Vagina (tissue), 2 donors: ENCODE results near the gene GALNT9. TPM values are rescaled to one million over a fixed set of nuclear protein-coding genes. Genes with fewer than 3 reads are reported as not detected.
A peak's percentile ranks its signal among the peaks of the same experiment; 100 is the strongest.
"Not testable (repeated sequence)": the region's sequence is repeated elsewhere in the genome, so short reads cannot be mapped to it uniquely, and the experiment has no call there.

ENCODE experiments used
- DNase-seq, 2 donors: peaks; one replicate each; pipeline ENCODE4 v3.0.0-alpha.2; 2017; ENCODE audit errors: extremely low spot score in 2 of 2
- H3K27ac ChIP-seq: fragments of 200-600 bp; sonication (generic); one replicate; pipeline ENCODE4 v1.5.1; 2019
- H3K27me3 ChIP-seq: fragments of 200-600 bp; sonication (generic); one replicate; pipeline ENCODE4 v1.5.1; 2019
- H3K36me3 ChIP-seq, 2 donors: fragments of 200-600 bp; sonication (generic); one replicate each; pipeline ENCODE4 v1.5.1; 2017 to 2019
- H3K4me1 ChIP-seq: fragments of 200-600 bp; sonication (generic); one replicate; pipeline ENCODE4 v1.5.1; 2019
- H3K4me3 ChIP-seq, 2 donors: fragments of 200-600 bp; sonication (generic); 1 replicate in 1 of 2; 2 replicates in 1 of 2; pipeline ENCODE4 v1.5.1; 2016 to 2019
- H3K9me3 ChIP-seq: fragments of 200-600 bp; sonication (generic); one replicate; pipeline ENCODE4 v1.5.1; 2019
- CTCF ChIP-seq, 3 experiments: fragments of 450-650 bp in 2 of 3; fragments of 200-600 bp in 1 of 3; sonication (generic) in 1 of 3; IDR thresholded peaks; one replicate each; pipeline ENCODE4 v1.5.1; 2017 to 2019; ENCODE audit warnings: antibody characterized with exemption in 3 of 3, mild to moderate bottlenecking in 2 of 3, moderate library complexity in 2 of 3
- POLR2A ChIP-seq, 2 donors: fragments of 450-650 bp; IDR thresholded peaks; one replicate each; pipeline ENCODE4 v1.6.1; 2017; ENCODE audit warnings: antibody characterized with exemption in 2 of 2, mild to moderate bottlenecking in 2 of 2, moderate library complexity in 2 of 2
- POLR2AphosphoS5 ChIP-seq, 2 donors: sonication (generic); formaldehyde crosslinking; IDR thresholded peaks; one replicate each; pipeline ENCODE4 v1.9.0; 2017; ENCODE audit warnings: antibody characterized with exemption in 2 of 2, mild to moderate bottlenecking in 2 of 2, low read depth in 1 of 2; ENCODE audit not compliant: insufficient read depth in 1 of 2
- intact Hi-C: fragments of 100-400 bp; cut with DNase I; formaldehyde crosslinking; loops from one replicate; pipeline ENCODE4 v1.15.1; 2023
- total RNA-seq: library from RNA; depleted of rRNA; stranded (reverse); fragments of >200 nt; gene quantifications from one replicate; pipeline ENCODE4 v1.2.3, GENCODE V29; 2016

The GALNT9 gene
- total RNA-seq, 1 donor from 2014 or later, result 1.5 TPM

GRCh38 chr12:132359551-132359950, 30.2 kb upstream of the GALNT9 start:
- no peaks in the 10 kb centered on the region for H3K27me3 ChIP-seq
- peaks cover 5% of the 10 kb centered on the region for H3K4me1 ChIP-seq
- H3K27ac ChIP-seq, result no peak overlapping the region
- H3K4me3 ChIP-seq, result no peak overlapping the region
- TF ChIP-seq CTCF (IDR thresholded peaks at IDR 0.05) (no peak), POLR2AphosphoS5 (IDR thresholded peaks at IDR 0.05; ENCODE audit: insufficient read depth in 1 of 2, low read depth in 1 of 2) (no peak), POLR2A (IDR thresholded peaks at IDR 0.05) (no peak)
- no peaks in the 10 kb centered on the region for H3K36me3 ChIP-seq
- intact Hi-C loops, result no loop called here
- no peak for DNase-seq
- no peaks in the 10 kb centered on the region for H3K9me3 ChIP-seq

DNA sequence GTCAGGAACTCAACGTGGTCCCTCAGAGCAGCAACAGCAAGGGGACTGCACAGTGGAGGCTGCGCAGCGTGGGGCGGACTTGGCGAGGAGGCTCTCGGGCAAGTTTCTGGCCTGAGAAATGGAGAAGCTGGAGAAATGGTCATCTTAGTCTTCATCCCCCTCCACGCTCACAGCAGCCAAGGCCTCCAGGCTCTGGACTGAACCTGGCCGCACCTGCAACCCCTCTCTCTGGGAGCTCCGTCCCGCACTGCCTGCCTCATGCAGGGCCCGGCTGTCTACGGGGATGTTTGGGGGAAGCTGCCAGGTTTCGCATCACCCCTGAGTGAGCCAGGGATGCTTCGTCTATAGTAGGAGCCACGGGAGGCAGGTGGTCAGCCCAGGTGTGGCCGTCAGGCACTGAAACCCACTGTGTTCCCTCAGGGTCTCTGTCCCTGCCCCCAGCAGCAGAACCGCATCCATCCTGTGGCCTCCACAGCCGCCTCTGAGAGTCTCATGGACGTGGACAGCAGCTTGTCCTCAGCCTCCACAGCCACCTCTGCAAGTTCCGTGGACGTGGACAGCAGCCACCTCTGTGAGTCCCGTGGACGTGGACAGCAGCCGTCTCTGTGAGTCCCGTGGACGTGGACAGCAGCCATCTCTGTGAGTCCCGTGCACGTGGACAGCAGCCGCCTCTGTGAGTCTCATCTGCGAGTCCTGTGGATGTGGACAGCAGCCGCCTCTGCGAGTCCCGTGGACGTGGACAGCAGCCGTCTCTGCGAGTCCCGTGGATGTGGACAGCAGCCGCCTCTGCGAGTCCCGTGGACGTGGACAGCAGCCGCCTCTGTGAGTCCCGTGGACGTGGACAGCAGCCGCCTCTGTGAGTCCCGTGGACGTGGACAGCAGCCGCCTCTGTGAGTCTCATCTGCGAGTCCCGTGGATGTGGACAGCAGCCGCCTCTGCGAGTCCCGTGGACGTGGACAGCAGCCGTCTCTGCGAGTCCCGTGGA, 29.1 kb upstream of the GALNT9 start:
- DNase-seq, H3K9me3 ChIP-seq, H3K36me3 ChIP-seq, H3K4me1 ChIP-seq, H3K27me3 ChIP-seq, H3K27ac ChIP-seq, intact Hi-C loops, H3K4me3 ChIP-seq: not testable (repeated sequence)

DNA sequence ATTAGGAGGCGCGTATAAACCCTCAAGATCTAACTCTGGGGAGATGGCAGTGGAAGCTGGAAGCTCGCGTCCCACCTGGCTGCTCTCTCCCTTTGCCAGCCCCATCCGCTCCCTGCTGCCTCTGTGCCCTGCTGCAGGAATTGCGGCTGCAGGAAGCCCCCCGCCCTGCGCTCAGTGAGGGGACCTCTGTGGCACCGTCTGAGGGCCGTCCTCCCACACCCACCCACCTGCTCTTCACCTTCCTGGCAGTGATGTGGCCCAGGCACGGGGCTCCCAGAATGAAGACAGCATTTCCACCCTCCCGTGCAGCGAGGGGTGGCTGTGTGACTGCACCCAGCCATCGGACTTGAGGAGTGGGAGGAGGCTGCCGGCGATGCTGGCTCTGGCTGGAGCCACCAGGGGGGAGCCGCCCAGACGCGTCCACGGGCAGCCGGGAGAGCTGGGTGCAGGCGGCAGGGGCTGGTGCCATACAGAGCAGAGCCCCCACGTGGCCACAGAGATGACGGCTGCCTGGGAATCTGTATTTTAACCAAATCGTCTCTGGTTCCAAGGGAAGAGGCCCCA, 28.3 kb upstream of the GALNT9 start:
- Histone ChIP-seq H3K4me3 (no peak overlapping the region), H3K9me3 (no peaks in the 10 kb centered on the region), H3K4me1 (peaks cover 5% of the 10 kb centered on the region), H3K36me3 (no peaks in the 10 kb centered on the region), H3K27me3 (no peaks in the 10 kb centered on the region), H3K27ac (no peak overlapping the region)
- intact Hi-C loops, result no loop called here
- DNase-seq, result no peak
- TF ChIP-seq POLR2AphosphoS5 (IDR thresholded peaks at IDR 0.05; ENCODE audit: insufficient read depth in 1 of 2, low read depth in 1 of 2) (no peak), POLR2A (IDR thresholded peaks at IDR 0.05) (no peak), CTCF (IDR thresholded peaks at IDR 0.05) (no peak)

DNA sequence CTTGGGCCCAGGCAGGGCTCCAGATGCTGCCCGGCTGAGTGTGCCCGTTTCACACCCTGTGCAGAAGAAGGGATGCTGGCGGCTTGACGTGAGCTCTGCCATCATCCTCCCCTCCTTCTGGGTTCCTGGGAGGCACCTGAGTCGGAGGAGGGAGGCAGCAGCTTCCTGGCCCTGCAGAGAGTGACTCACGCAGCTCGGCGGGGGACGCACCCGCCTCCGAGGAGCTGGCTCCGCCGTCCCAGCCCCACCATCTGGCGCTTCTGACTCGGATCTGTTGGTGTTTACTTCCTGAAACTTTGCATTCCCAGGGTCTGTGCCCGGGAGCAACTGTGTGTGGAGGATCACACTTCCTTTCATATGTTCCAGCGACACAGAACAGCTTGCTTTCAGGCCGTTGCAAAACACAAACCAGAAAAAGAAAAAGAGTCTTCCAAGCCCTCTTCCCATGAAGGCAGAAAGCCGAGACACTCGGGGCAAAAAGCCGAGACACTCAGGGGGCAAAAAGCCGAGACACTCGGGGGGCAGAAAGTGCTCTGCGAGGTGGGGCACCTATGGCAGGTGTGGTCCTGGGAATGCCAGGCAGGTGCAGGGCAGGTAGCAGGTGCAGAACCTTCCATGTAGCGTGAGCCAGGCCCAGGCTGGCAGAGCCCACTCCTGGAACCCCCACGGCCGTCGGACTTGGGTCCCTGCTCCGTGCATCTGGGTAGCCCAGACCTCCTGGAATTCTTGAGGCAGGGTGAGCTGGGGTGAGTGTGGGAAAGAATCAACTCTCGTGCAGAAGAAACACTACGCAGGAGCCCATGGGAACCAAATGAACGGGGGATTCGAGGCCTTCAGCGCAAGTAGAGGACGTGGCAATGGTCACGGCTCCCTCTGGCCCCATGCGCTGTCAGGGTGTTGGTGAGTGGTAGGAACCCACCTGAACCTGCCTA, 27.6 kb upstream of the GALNT9 start:
- intact Hi-C loops, result no loop called here
- Histone ChIP-seq H3K27me3 (no peaks in the 10 kb centered on the region), H3K4me1 (peaks cover 5% of the 10 kb centered on the region), H3K4me3 (no peak overlapping the region), H3K36me3 (no peaks in the 10 kb centered on the region), H3K27ac (no peak overlapping the region), H3K9me3 (no peaks in the 10 kb centered on the region)
- DNase-seq, result no peak
- TF ChIP-seq POLR2AphosphoS5 (IDR thresholded peaks at IDR 0.05; ENCODE audit: insufficient read depth in 1 of 2, low read depth in 1 of 2), result peak in 1 of 2 donors; percentile 60
- TF ChIP-seq CTCF (IDR thresholded peaks at IDR 0.05), result no peak
